ENCODE data around the gene GYPA.
"Not testable (repeated sequence)": the region's sequence is repeated elsewhere in the genome, so short reads cannot be mapped to it uniquely, and the experiment has no call there.

- not testable (repeated sequence) for TF ChIP-seq CTCF (conservative IDR thresholded peaks at IDR 0.05 in 1 of 2, IDR thresholded peaks at IDR 0.05 in 1 of 2; ENCODE audit: low read depth in 1 of 2, low read length in 2 of 2); EZH2 (IDR thresholded peaks at IDR 0.05; ENCODE audit: low read length, missing control alignments)
These were observed 79.0 kb downstream of the GYPA start for GRCh38 chr4:144061556-144061955.
